GM12801 (cell line): ENCODE results near the gene PIM2.

Source experiments
- TF ChIP-seq, protein P1 (sequence below): IDR thresholded peaks from one replicate; pipeline ENCODE4 v1.5.1; 2011; ENCODE audit warnings: control low read depth; ENCODE audit not compliant: insufficient read length; ENCODE audit errors: extremely low read depth

Gene PIM2

DNA sequence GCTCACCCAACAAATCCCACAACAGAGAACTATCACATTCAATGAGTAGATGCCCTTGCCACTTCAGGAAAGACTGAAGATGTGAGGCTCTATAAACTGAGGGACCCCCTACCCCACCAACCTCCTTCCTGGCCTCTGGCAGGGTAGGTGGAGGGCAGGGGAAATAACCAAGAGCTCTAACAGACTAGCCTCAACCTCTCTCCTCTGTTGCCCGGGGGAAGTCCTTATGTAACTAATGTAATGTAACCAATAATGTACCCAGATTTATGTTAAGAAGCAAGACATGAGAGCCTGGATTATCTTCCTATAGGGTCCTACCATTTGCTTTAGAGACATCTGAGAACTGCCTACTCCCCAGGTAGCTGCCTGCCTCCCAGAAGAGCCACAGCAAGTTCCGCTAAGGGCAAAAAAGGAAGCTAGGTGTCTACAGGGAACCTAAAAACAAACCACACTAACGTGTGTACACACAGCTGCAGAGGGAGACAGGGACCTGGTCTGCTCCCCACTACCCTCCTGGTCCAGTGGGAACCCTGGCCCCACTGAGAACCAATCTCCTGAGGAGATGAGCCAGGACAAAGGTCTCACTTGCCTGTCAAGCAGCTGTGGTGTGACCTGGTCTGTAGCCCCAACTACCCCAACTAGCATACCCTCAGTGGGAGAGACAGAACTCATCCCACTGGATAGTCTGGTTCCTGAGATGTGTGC lies 20.9 kb upstream of the PIM2 start:
- TF ChIP-seq, protein P1, sequence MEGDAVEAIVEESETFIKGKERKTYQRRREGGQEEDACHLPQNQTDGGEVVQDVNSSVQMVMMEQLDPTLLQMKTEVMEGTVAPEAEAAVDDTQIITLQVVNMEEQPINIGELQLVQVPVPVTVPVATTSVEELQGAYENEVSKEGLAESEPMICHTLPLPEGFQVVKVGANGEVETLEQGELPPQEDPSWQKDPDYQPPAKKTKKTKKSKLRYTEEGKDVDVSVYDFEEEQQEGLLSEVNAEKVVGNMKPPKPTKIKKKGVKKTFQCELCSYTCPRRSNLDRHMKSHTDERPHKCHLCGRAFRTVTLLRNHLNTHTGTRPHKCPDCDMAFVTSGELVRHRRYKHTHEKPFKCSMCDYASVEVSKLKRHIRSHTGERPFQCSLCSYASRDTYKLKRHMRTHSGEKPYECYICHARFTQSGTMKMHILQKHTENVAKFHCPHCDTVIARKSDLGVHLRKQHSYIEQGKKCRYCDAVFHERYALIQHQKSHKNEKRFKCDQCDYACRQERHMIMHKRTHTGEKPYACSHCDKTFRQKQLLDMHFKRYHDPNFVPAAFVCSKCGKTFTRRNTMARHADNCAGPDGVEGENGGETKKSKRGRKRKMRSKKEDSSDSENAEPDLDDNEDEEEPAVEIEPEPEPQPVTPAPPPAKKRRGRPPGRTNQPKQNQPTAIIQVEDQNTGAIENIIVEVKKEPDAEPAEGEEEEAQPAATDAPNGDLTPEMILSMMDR = no peak

- TF ChIP-seq, protein P1 = no peak
These were observed 20.0 kb upstream of the PIM2 start for GRCh38 chrX:48938721-48939425.

- TF ChIP-seq, protein P1 = no peak
These were observed 18.5 kb upstream of the PIM2 start for GRCh38 chrX:48937054-48937907.

DNA sequence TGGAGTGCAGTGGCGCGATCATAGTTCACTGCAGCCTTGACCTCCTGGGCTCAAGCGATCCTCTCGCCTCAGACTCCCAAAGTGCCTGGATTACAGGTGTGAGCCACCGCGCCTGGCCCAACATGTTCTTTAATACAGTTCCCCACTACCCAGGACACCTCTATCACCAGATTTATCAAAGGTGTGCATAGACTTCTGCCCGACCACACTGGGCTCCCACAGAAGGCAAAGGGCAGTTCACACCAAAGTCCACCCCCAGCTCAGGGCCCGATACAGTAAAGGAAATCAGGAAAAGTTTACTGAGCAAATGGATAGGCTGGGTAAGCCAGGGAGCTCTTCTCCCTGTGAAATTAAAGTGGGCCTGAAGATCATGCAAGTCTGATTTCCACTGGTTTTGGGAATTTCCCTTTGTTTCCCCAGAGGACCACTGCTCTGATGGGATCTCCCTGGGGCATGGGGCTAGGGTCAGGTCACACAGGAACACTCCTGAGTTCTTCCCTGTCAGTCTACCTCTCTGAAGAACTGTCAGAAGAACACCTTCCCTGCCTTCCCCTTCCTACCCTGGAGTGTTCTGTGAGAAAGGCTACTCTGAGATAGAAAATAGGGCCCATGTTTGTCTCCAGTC lies 17.7 kb upstream of the PIM2 start:
- TF ChIP-seq, protein P1 = no peak

DNA sequence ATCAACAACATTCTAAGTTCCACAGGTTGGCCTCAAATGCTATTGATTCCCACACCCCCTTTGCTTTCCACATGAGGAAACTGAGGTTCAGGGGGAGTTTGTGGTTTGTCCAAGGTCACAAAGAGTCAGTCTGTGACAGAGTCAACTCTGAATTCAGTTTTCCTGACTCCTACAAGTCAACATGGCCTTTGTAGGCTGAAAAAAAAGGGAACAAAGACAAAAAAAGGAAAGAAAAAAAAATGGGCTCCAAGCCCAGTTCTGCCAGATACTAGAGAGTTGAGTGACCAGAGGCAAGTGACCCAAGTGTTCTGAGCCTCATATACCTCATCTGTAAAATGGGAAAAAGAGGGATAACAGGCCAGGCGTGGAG lies 16.5 kb upstream of the PIM2 start:
- TF ChIP-seq, protein P1 = no peak

- TF ChIP-seq, protein P1 = no peak
These were observed 15.9 kb upstream of the PIM2 start for GRCh38 chrX:48934581-48935300.

- TF ChIP-seq, protein P1 = no peak
These were observed 14.9 kb upstream of the PIM2 start for GRCh38 chrX:48933757-48934156.
